Measurements from ENCODE around the gene ALPL.

ALPL gene

DNA sequence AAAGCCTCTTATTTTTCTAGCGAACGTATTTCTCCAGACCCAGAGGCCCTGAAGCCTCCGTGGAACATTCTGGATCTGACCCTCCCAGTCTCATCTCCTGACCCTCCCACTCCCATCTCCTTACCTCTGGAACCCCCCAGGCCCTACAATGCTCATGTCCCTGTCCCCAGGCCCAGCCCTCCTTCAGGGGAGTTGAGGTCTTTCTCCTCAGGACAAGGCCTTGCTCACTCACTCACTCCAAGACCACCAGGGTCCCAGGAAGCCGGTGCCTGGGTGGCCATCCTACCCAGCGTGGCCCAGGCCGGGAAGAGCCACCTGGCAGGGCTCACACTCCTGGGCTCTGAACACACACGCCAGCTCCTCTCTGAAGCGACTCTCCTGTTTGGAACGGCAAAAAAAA is 68.7 kb downstream of the ALPL start:
- TF ChIP-seq, protein P1, sequence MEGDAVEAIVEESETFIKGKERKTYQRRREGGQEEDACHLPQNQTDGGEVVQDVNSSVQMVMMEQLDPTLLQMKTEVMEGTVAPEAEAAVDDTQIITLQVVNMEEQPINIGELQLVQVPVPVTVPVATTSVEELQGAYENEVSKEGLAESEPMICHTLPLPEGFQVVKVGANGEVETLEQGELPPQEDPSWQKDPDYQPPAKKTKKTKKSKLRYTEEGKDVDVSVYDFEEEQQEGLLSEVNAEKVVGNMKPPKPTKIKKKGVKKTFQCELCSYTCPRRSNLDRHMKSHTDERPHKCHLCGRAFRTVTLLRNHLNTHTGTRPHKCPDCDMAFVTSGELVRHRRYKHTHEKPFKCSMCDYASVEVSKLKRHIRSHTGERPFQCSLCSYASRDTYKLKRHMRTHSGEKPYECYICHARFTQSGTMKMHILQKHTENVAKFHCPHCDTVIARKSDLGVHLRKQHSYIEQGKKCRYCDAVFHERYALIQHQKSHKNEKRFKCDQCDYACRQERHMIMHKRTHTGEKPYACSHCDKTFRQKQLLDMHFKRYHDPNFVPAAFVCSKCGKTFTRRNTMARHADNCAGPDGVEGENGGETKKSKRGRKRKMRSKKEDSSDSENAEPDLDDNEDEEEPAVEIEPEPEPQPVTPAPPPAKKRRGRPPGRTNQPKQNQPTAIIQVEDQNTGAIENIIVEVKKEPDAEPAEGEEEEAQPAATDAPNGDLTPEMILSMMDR (IDR thresholded peaks at IDR 0.05; ENCODE audit: borderline replicate concordance, insufficient read depth, low read depth, low read length) = no peak
- H3K4me3 ChIP-seq (ENCODE audit: low read depth, low read length) = no peak overlapping the region

DNA sequence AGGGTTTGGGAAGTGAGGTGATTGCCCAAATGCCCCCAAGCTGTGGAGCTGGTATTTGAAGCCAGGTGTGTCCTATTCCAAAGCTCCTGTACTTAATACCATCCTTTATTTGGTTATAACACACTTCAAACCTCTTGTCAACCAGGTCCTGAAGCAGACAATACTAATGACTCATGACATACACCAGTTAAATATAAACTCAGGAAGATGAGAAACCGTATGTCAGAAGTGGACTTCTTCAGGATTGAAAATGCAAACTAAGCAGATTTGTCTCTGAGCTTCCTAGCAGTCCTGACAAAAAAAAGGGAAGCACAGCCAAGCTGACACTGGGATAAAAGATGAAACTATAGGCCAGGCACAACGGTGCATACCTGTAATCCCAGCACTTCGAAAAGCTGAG is 70.6 kb downstream of the ALPL start:
- no peak overlapping the region for H3K4me3 ChIP-seq (ENCODE audit: low read depth, low read length)
- TF ChIP-seq, protein P1 (IDR thresholded peaks at IDR 0.05; ENCODE audit: borderline replicate concordance, insufficient read depth, low read depth, low read length) = no peak

DNA sequence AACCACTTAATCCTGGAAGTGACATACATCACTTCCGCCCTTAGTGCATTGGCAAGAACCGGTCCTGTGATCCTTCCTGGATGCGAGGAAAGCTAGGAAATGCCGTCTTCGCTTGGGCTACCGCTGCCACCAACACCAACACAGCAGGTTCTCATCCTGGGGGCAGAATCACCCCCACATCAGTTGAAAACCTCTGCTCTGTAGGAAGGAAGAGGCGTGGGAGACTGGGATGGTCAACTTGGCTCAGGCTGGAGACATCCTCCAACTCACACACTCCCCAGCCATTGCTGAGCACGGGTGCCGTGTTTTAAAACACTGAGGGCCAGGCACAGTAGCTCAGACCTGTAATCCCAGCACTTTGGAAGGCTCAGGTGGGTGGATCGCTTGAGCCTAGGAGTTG is 74.9 kb downstream of the ALPL start:
- TF ChIP-seq, protein P1 (IDR thresholded peaks at IDR 0.05; ENCODE audit: borderline replicate concordance, insufficient read depth, low read depth, low read length) = no peak
- H3K4me3 ChIP-seq (ENCODE audit: low read depth, low read length) = no peak overlapping the region

DNA sequence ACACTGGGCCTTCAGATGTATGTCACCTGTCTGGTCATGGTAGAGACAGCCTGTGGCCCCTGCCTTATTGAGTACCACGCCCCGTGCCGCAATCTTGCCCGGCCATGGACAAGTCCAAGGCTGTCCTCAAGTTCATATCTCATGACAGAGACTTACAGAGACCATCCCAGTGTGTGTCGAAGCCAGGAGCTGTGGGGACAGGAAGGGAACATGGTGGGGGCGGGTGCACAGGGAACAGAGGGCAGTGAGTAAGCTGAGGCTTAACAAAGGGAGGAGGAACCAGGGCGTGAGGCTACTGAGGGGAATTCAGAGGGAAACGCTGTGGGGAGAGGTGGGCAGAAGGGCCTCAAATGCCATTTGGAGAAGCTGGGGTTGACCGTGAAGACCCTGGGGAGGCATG is 75.8 kb downstream of the ALPL start:
- H3K4me3 ChIP-seq (ENCODE audit: low read depth, low read length) = no peak overlapping the region
- TF ChIP-seq, protein P1 (IDR thresholded peaks at IDR 0.05; ENCODE audit: borderline replicate concordance, insufficient read depth, low read depth, low read length) = no peak

DNA sequence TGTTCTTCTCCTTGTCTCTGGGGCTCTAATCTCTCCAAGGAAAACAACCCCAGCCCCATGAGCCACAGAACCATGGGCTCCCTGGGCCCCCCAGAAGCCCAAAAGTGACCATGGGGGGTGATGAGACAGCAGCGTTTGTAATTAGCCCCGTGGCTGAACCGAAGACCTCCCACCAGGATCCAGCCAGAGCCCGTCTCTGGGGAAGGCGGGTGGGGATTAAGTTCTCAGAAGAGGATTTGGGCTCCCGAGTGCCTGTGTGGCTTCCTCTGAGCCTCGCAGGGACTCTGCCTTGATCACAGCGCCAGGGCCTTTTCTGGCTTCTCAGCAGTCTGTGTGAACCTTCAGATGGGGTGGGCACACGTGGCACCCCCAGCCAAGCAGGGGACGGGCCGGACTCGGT is 77.0 kb downstream of the ALPL start:
- no peak overlapping the region for H3K4me3 ChIP-seq (ENCODE audit: low read depth, low read length)
- TF ChIP-seq, protein P1 (IDR thresholded peaks at IDR 0.05; ENCODE audit: borderline replicate concordance, insufficient read depth, low read depth, low read length) = no peak

DNA sequence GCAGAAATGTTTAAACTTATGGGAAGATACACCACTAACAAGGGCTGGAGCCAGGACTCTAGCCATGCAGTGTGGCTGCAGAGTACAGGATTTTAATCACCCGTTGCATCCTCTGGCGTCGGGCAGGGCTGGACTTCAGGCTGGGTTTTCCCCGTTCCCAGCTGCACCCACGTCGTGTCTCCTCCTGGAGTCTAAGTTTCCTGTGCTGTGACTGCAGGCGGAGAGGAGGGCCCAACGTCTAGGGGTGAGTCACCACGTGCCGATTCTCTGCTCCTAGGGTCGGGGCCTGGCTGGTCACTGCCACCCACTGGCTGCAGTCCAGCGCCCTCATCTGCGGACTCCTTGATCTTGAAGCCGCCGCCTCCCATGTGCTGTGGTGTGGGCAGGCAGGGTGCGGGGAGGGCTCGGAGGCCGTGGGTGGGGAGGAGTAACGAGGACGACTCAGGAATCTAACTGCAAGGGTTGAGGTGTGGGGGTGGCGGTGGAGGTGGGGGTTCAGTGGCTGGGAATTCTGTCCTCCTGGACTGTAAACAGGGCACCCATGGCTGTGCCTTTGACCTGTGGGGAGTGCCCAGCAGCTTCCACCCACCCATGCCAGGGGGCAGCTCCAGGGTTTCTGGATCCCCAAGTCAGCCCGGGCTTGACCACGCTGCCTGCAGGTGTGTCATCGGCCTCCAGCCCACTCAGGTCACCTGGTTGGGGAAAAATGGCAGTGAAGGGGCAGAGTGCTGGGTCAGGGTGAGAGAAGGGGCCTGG is 77.8 kb downstream of the ALPL start:
- TF ChIP-seq, protein P1 (IDR thresholded peaks at IDR 0.05; ENCODE audit: borderline replicate concordance, insufficient read depth, low read depth, low read length) = no peak
- H3K4me3 ChIP-seq (ENCODE audit: low read depth, low read length) = no peak overlapping the region

DNA sequence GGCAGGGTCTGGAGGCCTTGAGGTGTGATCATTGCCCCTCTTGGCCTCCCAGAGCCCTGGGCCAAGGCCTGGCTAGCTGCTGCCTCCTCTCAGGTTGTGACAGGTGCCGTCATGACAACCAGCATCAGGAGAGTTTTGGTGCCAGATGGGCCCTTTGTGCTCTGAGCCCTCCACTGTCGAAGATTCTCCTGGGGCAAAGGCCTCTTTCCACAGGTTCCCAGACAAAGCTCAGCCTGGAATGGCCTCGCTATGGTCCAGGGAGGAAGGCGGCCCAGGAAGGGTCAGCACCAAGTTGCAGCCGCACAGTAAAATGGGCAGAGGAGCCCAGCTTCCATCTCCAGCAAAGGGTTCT is 78.4 kb downstream of the ALPL start:
- TF ChIP-seq, protein P1 (IDR thresholded peaks at IDR 0.05; ENCODE audit: borderline replicate concordance, insufficient read depth, low read depth, low read length) = no peak
- H3K4me3 ChIP-seq (ENCODE audit: low read depth, low read length) = no peak overlapping the region
